ENCODE data around the gene RRAGA.

DNA sequence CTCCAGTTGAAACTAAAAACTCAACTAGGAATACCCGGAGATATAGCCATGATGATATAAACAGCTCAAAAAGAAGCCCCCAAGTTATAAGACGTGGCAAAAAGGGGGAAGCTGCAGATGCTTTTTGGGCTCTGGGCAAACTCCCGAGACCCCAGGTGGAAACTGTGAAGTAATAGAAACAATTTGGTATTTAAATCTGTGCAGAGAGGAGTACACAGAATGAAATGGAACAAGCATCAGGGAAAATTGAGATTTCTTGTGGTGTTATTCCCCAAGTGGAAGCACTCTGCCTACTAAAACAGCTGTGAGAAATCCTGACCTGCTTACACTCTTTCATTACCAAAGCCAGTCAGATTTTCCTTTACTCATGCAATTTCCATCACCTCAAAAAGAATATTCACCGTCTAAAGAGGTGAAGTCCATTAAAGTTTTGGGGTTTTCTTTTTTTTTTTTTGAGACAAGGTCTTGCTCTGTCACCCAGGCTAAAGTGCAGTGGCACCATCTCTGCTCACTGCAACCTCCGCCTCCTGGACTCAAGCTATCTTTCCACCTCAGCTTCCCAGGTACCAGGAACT lies 39.7 kb upstream of the RRAGA start:
- TF ChIP-seq, protein P1, sequence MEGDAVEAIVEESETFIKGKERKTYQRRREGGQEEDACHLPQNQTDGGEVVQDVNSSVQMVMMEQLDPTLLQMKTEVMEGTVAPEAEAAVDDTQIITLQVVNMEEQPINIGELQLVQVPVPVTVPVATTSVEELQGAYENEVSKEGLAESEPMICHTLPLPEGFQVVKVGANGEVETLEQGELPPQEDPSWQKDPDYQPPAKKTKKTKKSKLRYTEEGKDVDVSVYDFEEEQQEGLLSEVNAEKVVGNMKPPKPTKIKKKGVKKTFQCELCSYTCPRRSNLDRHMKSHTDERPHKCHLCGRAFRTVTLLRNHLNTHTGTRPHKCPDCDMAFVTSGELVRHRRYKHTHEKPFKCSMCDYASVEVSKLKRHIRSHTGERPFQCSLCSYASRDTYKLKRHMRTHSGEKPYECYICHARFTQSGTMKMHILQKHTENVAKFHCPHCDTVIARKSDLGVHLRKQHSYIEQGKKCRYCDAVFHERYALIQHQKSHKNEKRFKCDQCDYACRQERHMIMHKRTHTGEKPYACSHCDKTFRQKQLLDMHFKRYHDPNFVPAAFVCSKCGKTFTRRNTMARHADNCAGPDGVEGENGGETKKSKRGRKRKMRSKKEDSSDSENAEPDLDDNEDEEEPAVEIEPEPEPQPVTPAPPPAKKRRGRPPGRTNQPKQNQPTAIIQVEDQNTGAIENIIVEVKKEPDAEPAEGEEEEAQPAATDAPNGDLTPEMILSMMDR (IDR thresholded peaks at IDR 0.05; ENCODE audit: borderline replicate concordance, extremely low read depth, low read length, poor library complexity, severe bottlenecking): no peak
- TF ChIP-seq EZH2 (IDR thresholded peaks at IDR 0.05; ENCODE audit: borderline replicate concordance, low read depth, low read length, severe bottlenecking): no peak

All from DND-41 (cell line).